Measurements from ENCODE around the gene TFAM.

The TFAM gene

GRCh38 chr10:58436071-58436470, 50.9 kb downstream of the TFAM start:
- no peak for DNase-seq

DNA sequence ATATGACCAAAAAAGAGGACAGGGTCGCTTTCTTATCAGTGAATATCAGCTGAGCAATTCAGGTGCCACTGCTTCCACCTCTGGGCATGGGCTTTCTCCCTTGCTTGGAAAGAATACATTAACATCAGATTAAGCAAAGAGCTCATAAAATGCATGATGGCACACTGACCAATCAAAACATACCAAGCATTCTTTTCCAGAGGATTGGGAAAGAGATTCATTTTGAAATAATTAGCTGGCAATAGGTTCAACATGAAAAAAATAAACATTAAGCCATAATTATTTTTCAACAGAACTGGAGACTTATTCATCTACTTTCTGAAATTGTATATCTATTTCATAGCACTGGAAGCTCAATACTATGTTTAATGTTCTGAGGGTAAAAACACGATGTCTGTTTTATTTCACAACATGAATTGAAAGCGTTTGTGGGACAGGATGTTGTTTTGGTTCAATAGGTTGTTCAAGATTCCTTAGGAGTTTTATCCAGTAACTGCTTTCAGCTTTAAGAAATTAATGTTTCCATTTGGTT, 53.2 kb downstream of the TFAM start:
- DNase-seq, result no peak

DNA sequence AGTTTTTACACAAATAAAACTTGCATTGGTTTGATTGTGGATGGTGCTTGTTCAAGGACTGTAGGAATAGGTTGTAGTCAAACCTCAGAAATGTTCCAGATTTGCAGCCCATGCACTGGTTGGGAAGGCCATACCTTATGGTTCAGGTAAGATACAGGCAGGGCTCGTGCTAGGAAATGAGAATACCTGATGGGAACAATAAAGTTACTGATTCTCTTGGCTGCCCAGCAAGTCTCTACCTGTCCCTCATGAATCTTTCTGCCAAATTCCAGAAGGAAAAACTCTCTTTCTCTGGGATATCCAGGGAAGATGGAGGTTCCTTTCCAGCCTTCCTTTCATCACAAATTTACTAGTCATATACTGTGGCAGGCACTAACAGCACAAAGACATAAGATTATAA, 53.8 kb downstream of the TFAM start:
- DNase-seq, result no peak

- no peak for DNase-seq
These were observed 54.6 kb downstream of the TFAM start for GRCh38 chr10:58439632-58440364.

GRCh38 chr10:58440484-58440883, 55.3 kb downstream of the TFAM start:
- DNase-seq, result no peak

DNA sequence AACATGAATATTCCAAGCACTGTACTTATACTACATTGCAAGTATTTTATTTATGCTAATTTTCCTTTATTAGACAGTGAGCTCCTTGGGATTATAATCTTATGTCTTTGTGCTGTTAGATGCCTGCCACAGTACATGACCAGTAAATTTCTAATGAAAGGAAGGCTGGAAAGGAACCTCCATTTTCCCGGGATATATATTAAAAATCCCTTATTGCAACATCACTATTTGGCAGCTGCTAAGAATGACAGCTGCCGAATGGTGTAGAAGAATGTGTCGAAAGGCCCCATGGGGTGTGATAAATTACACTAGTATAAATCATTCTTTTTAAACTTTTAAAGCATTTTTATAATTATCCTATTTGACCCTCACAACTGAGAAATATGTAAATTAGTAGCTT, 59.1 kb downstream of the TFAM start:
- DNase-seq, result no peak

- no peak for DNase-seq
These were observed 59.7 kb downstream of the TFAM start for GRCh38 chr10:58444876-58445275.

GRCh38 chr10:58448121-58448935, 63.1 kb downstream of the TFAM start:
- DNase-seq, result no peak
